Measurements from ENCODE around the gene TGFBR3. TPM values are rescaled to one million over a fixed set of nuclear protein-coding genes. Genes with fewer than 3 reads are reported as not detected.

Gene TGFBR3
- total and polyA plus RNA-seq, 2 of the 8 experiments (the other 6 are each of a cell fraction or from before 2014, with no cell fraction given): 2.0 to 6.1 TPM

DNA sequence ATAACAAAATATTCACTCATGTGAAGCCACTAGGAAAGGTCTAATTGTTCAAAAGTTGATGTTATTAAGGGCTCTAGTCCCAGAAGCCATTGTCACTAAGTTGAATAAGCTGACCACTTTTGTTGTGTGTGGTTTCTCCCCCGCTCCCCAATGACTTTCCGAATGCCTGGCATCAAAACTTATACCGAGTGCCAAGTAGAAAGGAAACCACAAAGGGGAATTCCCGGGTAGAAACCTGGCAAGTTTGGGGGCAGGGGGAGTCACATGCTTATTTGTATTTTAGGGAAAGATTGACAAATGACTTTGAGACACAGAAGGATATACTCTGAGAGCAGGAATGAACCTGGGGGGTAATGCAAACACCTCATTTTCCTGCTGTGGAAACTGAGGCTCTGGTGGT is 154.1 kb downstream of the TGFBR3 start (continued):
- TF ChIP-seq, protein P1, sequence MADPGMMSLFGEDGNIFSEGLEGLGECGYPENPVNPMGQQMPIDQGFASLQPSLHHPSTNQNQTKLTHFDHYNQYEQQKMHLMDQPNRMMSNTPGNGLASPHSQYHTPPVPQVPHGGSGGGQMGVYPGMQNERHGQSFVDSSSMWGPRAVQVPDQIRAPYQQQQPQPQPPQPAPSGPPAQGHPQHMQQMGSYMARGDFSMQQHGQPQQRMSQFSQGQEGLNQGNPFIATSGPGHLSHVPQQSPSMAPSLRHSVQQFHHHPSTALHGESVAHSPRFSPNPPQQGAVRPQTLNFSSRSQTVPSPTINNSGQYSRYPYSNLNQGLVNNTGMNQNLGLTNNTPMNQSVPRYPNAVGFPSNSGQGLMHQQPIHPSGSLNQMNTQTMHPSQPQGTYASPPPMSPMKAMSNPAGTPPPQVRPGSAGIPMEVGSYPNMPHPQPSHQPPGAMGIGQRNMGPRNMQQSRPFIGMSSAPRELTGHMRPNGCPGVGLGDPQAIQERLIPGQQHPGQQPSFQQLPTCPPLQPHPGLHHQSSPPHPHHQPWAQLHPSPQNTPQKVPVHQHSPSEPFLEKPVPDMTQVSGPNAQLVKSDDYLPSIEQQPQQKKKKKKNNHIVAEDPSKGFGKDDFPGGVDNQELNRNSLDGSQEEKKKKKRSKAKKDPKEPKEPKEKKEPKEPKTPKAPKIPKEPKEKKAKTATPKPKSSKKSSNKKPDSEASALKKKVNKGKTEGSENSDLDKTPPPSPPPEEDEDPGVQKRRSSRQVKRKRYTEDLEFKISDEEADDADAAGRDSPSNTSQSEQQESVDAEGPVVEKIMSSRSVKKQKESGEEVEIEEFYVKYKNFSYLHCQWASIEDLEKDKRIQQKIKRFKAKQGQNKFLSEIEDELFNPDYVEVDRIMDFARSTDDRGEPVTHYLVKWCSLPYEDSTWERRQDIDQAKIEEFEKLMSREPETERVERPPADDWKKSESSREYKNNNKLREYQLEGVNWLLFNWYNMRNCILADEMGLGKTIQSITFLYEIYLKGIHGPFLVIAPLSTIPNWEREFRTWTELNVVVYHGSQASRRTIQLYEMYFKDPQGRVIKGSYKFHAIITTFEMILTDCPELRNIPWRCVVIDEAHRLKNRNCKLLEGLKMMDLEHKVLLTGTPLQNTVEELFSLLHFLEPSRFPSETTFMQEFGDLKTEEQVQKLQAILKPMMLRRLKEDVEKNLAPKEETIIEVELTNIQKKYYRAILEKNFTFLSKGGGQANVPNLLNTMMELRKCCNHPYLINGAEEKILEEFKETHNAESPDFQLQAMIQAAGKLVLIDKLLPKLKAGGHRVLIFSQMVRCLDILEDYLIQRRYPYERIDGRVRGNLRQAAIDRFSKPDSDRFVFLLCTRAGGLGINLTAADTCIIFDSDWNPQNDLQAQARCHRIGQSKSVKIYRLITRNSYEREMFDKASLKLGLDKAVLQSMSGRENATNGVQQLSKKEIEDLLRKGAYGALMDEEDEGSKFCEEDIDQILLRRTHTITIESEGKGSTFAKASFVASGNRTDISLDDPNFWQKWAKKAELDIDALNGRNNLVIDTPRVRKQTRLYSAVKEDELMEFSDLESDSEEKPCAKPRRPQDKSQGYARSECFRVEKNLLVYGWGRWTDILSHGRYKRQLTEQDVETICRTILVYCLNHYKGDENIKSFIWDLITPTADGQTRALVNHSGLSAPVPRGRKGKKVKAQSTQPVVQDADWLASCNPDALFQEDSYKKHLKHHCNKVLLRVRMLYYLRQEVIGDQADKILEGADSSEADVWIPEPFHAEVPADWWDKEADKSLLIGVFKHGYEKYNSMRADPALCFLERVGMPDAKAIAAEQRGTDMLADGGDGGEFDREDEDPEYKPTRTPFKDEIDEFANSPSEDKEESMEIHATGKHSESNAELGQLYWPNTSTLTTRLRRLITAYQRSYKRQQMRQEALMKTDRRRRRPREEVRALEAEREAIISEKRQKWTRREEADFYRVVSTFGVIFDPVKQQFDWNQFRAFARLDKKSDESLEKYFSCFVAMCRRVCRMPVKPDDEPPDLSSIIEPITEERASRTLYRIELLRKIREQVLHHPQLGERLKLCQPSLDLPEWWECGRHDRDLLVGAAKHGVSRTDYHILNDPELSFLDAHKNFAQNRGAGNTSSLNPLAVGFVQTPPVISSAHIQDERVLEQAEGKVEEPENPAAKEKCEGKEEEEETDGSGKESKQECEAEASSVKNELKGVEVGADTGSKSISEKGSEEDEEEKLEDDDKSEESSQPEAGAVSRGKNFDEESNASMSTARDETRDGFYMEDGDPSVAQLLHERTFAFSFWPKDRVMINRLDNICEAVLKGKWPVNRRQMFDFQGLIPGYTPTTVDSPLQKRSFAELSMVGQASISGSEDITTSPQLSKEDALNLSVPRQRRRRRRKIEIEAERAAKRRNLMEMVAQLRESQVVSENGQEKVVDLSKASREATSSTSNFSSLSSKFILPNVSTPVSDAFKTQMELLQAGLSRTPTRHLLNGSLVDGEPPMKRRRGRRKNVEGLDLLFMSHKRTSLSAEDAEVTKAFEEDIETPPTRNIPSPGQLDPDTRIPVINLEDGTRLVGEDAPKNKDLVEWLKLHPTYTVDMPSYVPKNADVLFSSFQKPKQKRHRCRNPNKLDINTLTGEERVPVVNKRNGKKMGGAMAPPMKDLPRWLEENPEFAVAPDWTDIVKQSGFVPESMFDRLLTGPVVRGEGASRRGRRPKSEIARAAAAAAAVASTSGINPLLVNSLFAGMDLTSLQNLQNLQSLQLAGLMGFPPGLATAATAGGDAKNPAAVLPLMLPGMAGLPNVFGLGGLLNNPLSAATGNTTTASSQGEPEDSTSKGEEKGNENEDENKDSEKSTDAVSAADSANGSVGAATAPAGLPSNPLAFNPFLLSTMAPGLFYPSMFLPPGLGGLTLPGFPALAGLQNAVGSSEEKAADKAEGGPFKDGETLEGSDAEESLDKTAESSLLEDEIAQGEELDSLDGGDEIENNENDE (IDR thresholded peaks at IDR 0.05; ENCODE audit: insufficient replicate concordance, low read length): no peak
- TF ChIP-seq CEBPB (IDR thresholded peaks at IDR 0.05; ENCODE audit: low read depth, low read length) (no peak), NANOG (IDR thresholded peaks at IDR 0.05; ENCODE audit: insufficient read depth, low read depth, low read length, poor library complexity, severe bottlenecking) (no peak), CHD2 (IDR thresholded peaks at IDR 0.05; ENCODE audit: low read length) (no peak), SAP30 (IDR thresholded peaks at IDR 0.05; ENCODE audit: insufficient read depth, insufficient replicate concordance, low read length) (no peak), TCF12 (IDR thresholded peaks at IDR 0.05; ENCODE audit: low read depth, low read length) (no peak), PHF8 (conservative IDR thresholded peaks at IDR 0.05; ENCODE audit: low read depth, low read length) (no peak), KDM5A (IDR thresholded peaks at IDR 0.05; ENCODE audit: low read length) (no peak), HDAC2 (IDR thresholded peaks at IDR 0.05; ENCODE audit: borderline replicate concordance in 1 of 2, low read depth in 2 of 2, low read length in 2 of 2) (no peak), CBX5 (IDR thresholded peaks at IDR 0.05; ENCODE audit: low read depth, low read length) (no peak)
- TF ChIP-seq, protein P2, sequence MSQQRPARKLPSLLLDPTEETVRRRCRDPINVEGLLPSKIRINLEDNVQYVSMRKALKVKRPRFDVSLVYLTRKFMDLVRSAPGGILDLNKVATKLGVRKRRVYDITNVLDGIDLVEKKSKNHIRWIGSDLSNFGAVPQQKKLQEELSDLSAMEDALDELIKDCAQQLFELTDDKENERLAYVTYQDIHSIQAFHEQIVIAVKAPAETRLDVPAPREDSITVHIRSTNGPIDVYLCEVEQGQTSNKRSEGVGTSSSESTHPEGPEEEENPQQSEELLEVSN (IDR thresholded peaks at IDR 0.05): no peak

All from H1 (cell line).